Measurements from ENCODE around the gene TMEM131.
A peak's percentile ranks its signal among the peaks of the same experiment; 100 is the strongest.

TMEM131 gene

DNA sequence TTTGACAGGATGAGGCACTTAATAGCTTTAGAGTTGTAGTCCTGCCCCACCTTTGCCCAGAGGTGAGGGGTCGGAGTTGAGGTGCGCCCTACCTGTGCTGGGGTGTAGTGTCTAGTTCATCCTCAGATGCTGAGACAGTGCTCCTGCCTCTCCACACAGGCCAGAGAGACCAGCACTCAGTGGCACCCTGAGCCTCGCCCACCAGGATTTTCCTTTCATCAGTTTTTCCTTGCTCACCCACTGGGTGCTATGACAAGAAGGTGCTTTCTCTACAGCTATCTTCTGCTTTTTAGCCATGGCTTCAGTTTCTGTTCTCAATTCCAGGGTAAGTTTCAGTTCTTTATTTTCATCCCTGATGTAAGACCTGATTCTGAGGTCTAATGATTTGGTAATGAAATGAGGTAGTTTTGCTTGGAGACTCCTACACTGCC, 16.8 kb upstream of the TMEM131 start:
- Histone ChIP-seq H3K4ac (ENCODE audit: low read length) (no peak overlapping the region), H2BK120ac (ENCODE audit: low read depth, low read length) (no peak overlapping the region), H4K8ac (ENCODE audit: low read depth, low read length) (no peak overlapping the region), H2AFZ (ENCODE audit: low read length) (no peak overlapping the region), H3K9ac (ENCODE audit: low read depth, low read length, poor library complexity) (no peak overlapping the region), H3K27me3 (ENCODE audit: control insufficient read depth in 3 of 3, insufficient read depth in 3 of 3, low read depth in 1 of 3, low read length in 3 of 3) (no peaks in the 10 kb centered on the region), H3K9me3 (replicated peaks in 1 of 2; ENCODE audit: control insufficient read depth in 2 of 2, insufficient read depth in 1 of 2, low read depth in 1 of 2, low read length in 2 of 2) (no peaks in the 10 kb centered on the region), H2AK5ac (ENCODE audit: low read depth, low read length) (no peak overlapping the region), H3K27ac (replicated peaks; ENCODE audit: low read length) (no peak overlapping the region), H2BK12ac (ENCODE audit: low read length) (no peak overlapping the region), H3K36me3 (replicated peaks in 1 of 2; ENCODE audit: control insufficient read depth in 2 of 2, insufficient read depth in 2 of 2, low read length in 2 of 2) (no peaks in the 10 kb centered on the region), H2BK5ac (ENCODE audit: low read length) (no peak overlapping the region), H3K4me1 (ENCODE audit: control insufficient read depth in 2 of 2, insufficient read depth in 1 of 2, low read depth in 1 of 2, low read length in 2 of 2) (no peaks in the 10 kb centered on the region), H3K23ac (ENCODE audit: low read depth, low read length, poor library complexity) (no peak overlapping the region), H3K4me2 (ENCODE audit: insufficient read depth, low read length, poor library complexity, severe bottlenecking) (no peak overlapping the region), H3K14ac (ENCODE audit: low read length) (no peak overlapping the region), H4K91ac (ENCODE audit: low read depth, low read length, poor library complexity) (no peak overlapping the region), H3K18ac (ENCODE audit: low read length) (no peak overlapping the region), H3K4me3 (ENCODE audit: low read length in 2 of 2) (no peak overlapping the region), H3K79me1 (ENCODE audit: low read depth, low read length) (no peaks in the 10 kb centered on the region), H2BK15ac (ENCODE audit: low read length) (no peak overlapping the region)
- WGBS, 2 donors (ENCODE audit: extremely low coverage in 2 of 2, insufficient read length in 2 of 2, insufficient replicate concordance in 1 of 2): no CpG with 5 or more reads among the region's 3 CpGs
- no peak for DNase-seq (ENCODE audit: low spot score)

DNA sequence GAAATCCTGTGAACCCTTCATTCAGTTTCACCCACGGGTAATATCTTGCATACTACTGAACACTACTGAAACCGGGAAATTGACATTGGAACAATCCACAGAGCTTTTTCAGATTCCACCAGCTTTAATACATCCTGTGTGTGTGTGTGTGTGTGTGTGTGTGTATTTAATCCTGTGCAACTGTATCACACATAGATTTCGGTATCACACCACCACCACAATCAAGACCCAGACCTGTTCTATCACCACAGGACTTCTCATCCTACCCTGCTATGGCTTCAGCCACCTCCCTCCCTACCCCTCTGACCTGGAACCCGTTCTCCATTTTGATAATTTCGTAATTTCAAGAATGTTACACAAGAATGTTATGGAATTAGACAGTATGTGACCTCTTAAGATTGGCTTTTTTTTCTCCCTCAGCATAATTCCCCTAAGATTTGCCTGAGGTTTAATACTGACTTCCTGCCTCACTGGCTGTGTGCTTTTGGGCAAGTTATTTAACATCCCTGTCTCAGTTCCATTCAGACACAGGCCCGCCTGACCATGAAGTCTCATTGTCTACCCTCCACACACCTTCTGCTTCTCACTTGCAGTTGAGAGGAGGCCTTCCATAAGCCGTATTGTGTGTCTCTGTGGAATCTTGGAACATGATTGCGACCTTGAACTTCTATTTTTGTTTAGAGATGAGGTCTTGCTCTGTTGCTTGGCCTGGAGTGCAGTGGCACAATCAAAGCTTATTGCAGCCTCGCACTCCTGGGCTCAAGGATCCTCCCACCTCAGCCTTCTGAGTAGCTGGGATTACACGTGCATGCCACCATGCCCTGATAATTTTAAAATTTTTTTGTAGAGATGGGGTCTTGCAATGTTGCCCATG, 14.4 kb upstream of the TMEM131 start:
- no peak overlapping the region for H3K9ac ChIP-seq (ENCODE audit: low read depth, low read length, poor library complexity)
- no peaks in the 10 kb centered on the region for H3K9me3 ChIP-seq (replicated peaks in 1 of 2; ENCODE audit: control insufficient read depth in 2 of 2, insufficient read depth in 1 of 2, low read depth in 1 of 2, low read length in 2 of 2)
- H3K23ac ChIP-seq (ENCODE audit: low read depth, low read length, poor library complexity): no peak overlapping the region
- no peak for DNase-seq (ENCODE audit: low spot score)
- no peak overlapping the region for H2BK120ac ChIP-seq (ENCODE audit: low read depth, low read length)
- H2BK12ac ChIP-seq (ENCODE audit: low read length): no peak overlapping the region
- H4K91ac ChIP-seq (ENCODE audit: low read depth, low read length, poor library complexity): no peak overlapping the region
- no peak overlapping the region for H3K4me2 ChIP-seq (ENCODE audit: insufficient read depth, low read length, poor library complexity, severe bottlenecking)
- no peak overlapping the region for H4K8ac ChIP-seq (ENCODE audit: low read depth, low read length)
- H3K4me3 ChIP-seq (ENCODE audit: low read length in 2 of 2): no peak overlapping the region
- H3K14ac ChIP-seq (ENCODE audit: low read length): no peak overlapping the region
- no peak overlapping the region for H3K27ac ChIP-seq (replicated peaks; ENCODE audit: low read length)
- no peak overlapping the region for H2AK5ac ChIP-seq (ENCODE audit: low read depth, low read length)
- H3K27me3 ChIP-seq (ENCODE audit: control insufficient read depth in 3 of 3, insufficient read depth in 3 of 3, low read depth in 1 of 3, low read length in 3 of 3): no peaks in the 10 kb centered on the region
- H3K79me1 ChIP-seq (ENCODE audit: low read depth, low read length): no peaks in the 10 kb centered on the region
- H3K18ac ChIP-seq (ENCODE audit: low read length): no peak overlapping the region
- H2BK15ac ChIP-seq (ENCODE audit: low read length): no peak overlapping the region
- H2AFZ ChIP-seq (ENCODE audit: low read length): no peak overlapping the region
- WGBS, 2 donors (ENCODE audit: extremely low coverage in 2 of 2, insufficient read length in 2 of 2, insufficient replicate concordance in 1 of 2): no CpG with 5 or more reads among the region's 10 CpGs
- H2BK5ac ChIP-seq (ENCODE audit: low read length): no peak overlapping the region
- H3K4ac ChIP-seq (ENCODE audit: low read length): no peak overlapping the region
- H3K36me3 ChIP-seq (replicated peaks in 1 of 2; ENCODE audit: control insufficient read depth in 2 of 2, insufficient read depth in 2 of 2, low read length in 2 of 2): no peaks in the 10 kb centered on the region
- no peaks in the 10 kb centered on the region for H3K4me1 ChIP-seq (ENCODE audit: control insufficient read depth in 2 of 2, insufficient read depth in 1 of 2, low read depth in 1 of 2, low read length in 2 of 2)

DNA sequence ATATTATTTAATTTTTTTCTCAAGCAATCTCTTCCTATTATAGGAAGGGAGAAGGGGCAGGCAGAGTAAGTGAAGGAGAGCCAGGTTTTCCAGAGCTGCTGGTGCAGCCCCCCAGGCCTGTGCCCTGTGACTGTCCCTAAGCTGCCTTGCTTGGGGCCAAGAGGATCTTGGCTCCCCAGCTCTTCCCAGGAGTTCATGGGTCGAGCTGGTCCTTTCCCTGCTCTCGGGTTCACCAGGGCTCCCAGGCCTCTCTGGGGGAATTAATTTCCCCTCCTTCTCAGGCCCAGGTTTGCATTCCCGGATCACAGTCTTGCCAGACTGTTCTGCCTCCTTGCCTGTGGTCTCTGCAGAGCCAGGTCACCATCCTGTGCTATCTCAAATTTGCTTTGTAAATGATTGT, 12.7 kb upstream of the TMEM131 start:
- peak overlapping the region; percentile 23 for H4K8ac ChIP-seq (ENCODE audit: low read depth, low read length)
- H2AFZ ChIP-seq (ENCODE audit: low read length): no peak overlapping the region
- H3K4me2 ChIP-seq (ENCODE audit: insufficient read depth, low read length, poor library complexity, severe bottlenecking): peak overlapping the region; percentile 0
- no peak overlapping the region for H3K4ac ChIP-seq (ENCODE audit: low read length)
- H2AK5ac ChIP-seq (ENCODE audit: low read depth, low read length): no peak overlapping the region
- H2BK120ac ChIP-seq (ENCODE audit: low read depth, low read length): no peak overlapping the region
- no peak overlapping the region for H3K4me3 ChIP-seq (ENCODE audit: low read length in 2 of 2)
- no peak overlapping the region for H2BK5ac ChIP-seq (ENCODE audit: low read length)
- no peak overlapping the region for H2BK12ac ChIP-seq (ENCODE audit: low read length)
- no peaks in the 10 kb centered on the region for H3K79me1 ChIP-seq (ENCODE audit: low read depth, low read length)
- no peaks in the 10 kb centered on the region for H3K36me3 ChIP-seq (replicated peaks in 1 of 2; ENCODE audit: control insufficient read depth in 2 of 2, insufficient read depth in 2 of 2, low read length in 2 of 2)
- H3K18ac ChIP-seq (ENCODE audit: low read length): no peak overlapping the region
- H3K27ac ChIP-seq (replicated peaks; ENCODE audit: low read length): no peak overlapping the region
- no peaks in the 10 kb centered on the region for H3K9me3 ChIP-seq (replicated peaks in 1 of 2; ENCODE audit: control insufficient read depth in 2 of 2, insufficient read depth in 1 of 2, low read depth in 1 of 2, low read length in 2 of 2)
- H3K23ac ChIP-seq (ENCODE audit: low read depth, low read length, poor library complexity): no peak overlapping the region
- no peak overlapping the region for H4K91ac ChIP-seq (ENCODE audit: low read depth, low read length, poor library complexity)
- H3K14ac ChIP-seq (ENCODE audit: low read length): no peak overlapping the region
- no peak overlapping the region for H3K9ac ChIP-seq (ENCODE audit: low read depth, low read length, poor library complexity)
- no peak for DNase-seq (ENCODE audit: low spot score)
- no peaks in the 10 kb centered on the region for H3K4me1 ChIP-seq (ENCODE audit: control insufficient read depth in 2 of 2, insufficient read depth in 1 of 2, low read depth in 1 of 2, low read length in 2 of 2)
- peak overlapping the region; percentile 11 for H2BK15ac ChIP-seq (ENCODE audit: low read length)
- no CpG with 5 or more reads among the region's 3 CpGs for WGBS, 2 donors (ENCODE audit: extremely low coverage in 2 of 2, insufficient read length in 2 of 2, insufficient replicate concordance in 1 of 2)
- H3K27me3 ChIP-seq (ENCODE audit: control insufficient read depth in 3 of 3, insufficient read depth in 3 of 3, low read depth in 1 of 3, low read length in 3 of 3): no peaks in the 10 kb centered on the region

DNA sequence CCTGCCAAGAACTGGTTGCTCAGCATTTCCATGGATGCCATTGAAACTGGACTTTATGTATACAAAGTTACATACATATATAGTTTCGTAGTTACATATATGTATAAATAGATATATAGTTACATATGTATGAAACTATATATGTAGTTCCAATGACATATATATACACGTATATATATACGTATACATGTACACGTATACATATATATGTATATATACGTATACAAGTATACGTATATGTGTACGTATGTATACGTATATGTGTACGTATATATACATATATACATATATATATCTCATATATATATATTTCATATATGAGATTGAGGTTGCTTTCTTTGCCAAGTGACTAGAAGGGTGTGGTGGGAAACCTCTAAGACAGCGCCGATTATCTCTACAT, 10.6 kb upstream of the TMEM131 start:
- no peak overlapping the region for H2AK5ac ChIP-seq (ENCODE audit: low read depth, low read length)
- H3K27me3 ChIP-seq (ENCODE audit: control insufficient read depth in 3 of 3, insufficient read depth in 3 of 3, low read depth in 1 of 3, low read length in 3 of 3): no peaks in the 10 kb centered on the region
- no peak overlapping the region for H3K4me2 ChIP-seq (ENCODE audit: insufficient read depth, low read length, poor library complexity, severe bottlenecking)
- no peak overlapping the region for H2BK12ac ChIP-seq (ENCODE audit: low read length)
- H4K91ac ChIP-seq (ENCODE audit: low read depth, low read length, poor library complexity): no peak overlapping the region
- H3K4ac ChIP-seq (ENCODE audit: low read length): no peak overlapping the region
- H3K14ac ChIP-seq (ENCODE audit: low read length): no peak overlapping the region
- no peak overlapping the region for H4K8ac ChIP-seq (ENCODE audit: low read depth, low read length)
- no peak overlapping the region for H2BK15ac ChIP-seq (ENCODE audit: low read length)
- no peak overlapping the region for H3K18ac ChIP-seq (ENCODE audit: low read length)
- H2AFZ ChIP-seq (ENCODE audit: low read length): no peak overlapping the region
- no CpG with 5 or more reads among the region's 11 CpGs for WGBS, 2 donors (ENCODE audit: extremely low coverage in 2 of 2, insufficient read length in 2 of 2, insufficient replicate concordance in 1 of 2)
- no peak overlapping the region for H3K23ac ChIP-seq (ENCODE audit: low read depth, low read length, poor library complexity)
- DNase-seq (ENCODE audit: low spot score): no peak
- no peak overlapping the region for H3K4me3 ChIP-seq (ENCODE audit: low read length in 2 of 2)
- H2BK120ac ChIP-seq (ENCODE audit: low read depth, low read length): no peak overlapping the region
- H3K79me1 ChIP-seq (ENCODE audit: low read depth, low read length): no peaks in the 10 kb centered on the region
- H3K9me3 ChIP-seq (replicated peaks in 1 of 2; ENCODE audit: control insufficient read depth in 2 of 2, insufficient read depth in 1 of 2, low read depth in 1 of 2, low read length in 2 of 2): no peaks in the 10 kb centered on the region
- no peak overlapping the region for H3K9ac ChIP-seq (ENCODE audit: low read depth, low read length, poor library complexity)
- H3K36me3 ChIP-seq (replicated peaks in 1 of 2; ENCODE audit: control insufficient read depth in 2 of 2, insufficient read depth in 2 of 2, low read length in 2 of 2): no peaks in the 10 kb centered on the region
- H3K4me1 ChIP-seq (ENCODE audit: control insufficient read depth in 2 of 2, insufficient read depth in 1 of 2, low read depth in 1 of 2, low read length in 2 of 2): no peaks in the 10 kb centered on the region
- no peak overlapping the region for H3K27ac ChIP-seq (replicated peaks; ENCODE audit: low read length)
- no peak overlapping the region for H2BK5ac ChIP-seq (ENCODE audit: low read length)

All from neuronal stem cell (in vitro differentiated cells).